ENCODE measurements around the gene SHD. TPM values are rescaled to one million over a fixed set of nuclear protein-coding genes. Genes with fewer than 3 reads are reported as not detected.

The SHD gene
- total and polyA plus RNA-seq, 11 donors: 0.52 TPM; not detected in 10

- ATAC-seq (no peak), DNase-seq (no peak)
- H3K9me3 ChIP-seq: no peaks in the 10 kb centered on the region
- H3K36me3 ChIP-seq: no peaks in the 10 kb centered on the region
- 8 to 22% (median 17%) methylated on average over 15 to 33 of the region's 33 CpGs for WGBS, 4 donors
- H3K4me3 ChIP-seq: peak overlapping the region in 9 of 12 donors; percentile 45 to 62 (median 53)
- peaks cover 0 to 5% (median 0%) of the 10 kb centered on the region in 9 donors for H3K27me3 ChIP-seq
- H3K27ac ChIP-seq: no peak overlapping the region
- intact Hi-C loops (cut with DNase I): loop anchor here in 2 of 10 donors (5.0 to 10.0 kb wide), 2 partner anchors 62 to 75 kb away; partner anchors contain the start of genes CHAF1A (in 1 of the 2) and SH3GL1 (in 1 of the 2)
- peaks cover 0 to 24% (median 16%) of the 10 kb centered on the region in 12 donors for H3K4me1 ChIP-seq
- TF ChIP-seq CTCF (IDR thresholded peaks at IDR 0.05) (no peak), POLR2A (IDR thresholded peaks at IDR 0.05) (no peak)
These were observed 47.8 kb downstream of the SHD start for GRCh38 chr19:4326837-4327251.

- H3K36me3 ChIP-seq: no peaks in the 10 kb centered on the region
- no peak overlapping the region for H3K27ac ChIP-seq
- TF ChIP-seq CTCF (IDR thresholded peaks at IDR 0.05) (no peak), POLR2A (IDR thresholded peaks at IDR 0.05) (no peak)
- H3K4me3 ChIP-seq: peak overlapping the region in 11 of 12 donors; percentile 6 to 62 (median 53)
- intact Hi-C loops (cut with DNase I): loop anchor here in 2 of 10 donors (5.0 to 10.0 kb wide), 2 partner anchors 63 to 75 kb away; partner anchors contain the start of genes CHAF1A (in 1 of the 2) and SH3GL1 (in 1 of the 2)
- peak; percentile 48 to 86 (median 73) for DNase-seq
- H3K27me3 ChIP-seq: peaks cover 0 to 5% (median 0%) of the 10 kb centered on the region in 9 donors
- peaks cover 0 to 24% (median 16%) of the 10 kb centered on the region in 12 donors for H3K4me1 ChIP-seq
- ATAC-seq: peak; percentile 23 to 60 (median 47)
- no peaks in the 10 kb centered on the region for H3K9me3 ChIP-seq
- 1 to 8% (median 5%) methylated on average over 19 to 30 of the region's 30 CpGs for WGBS, 4 donors
These were observed 48.3 kb downstream of the SHD start for GRCh38 chr19:4327252-4327876.

GRCh38 chr19:4327877-4328242 is 48.8 kb downstream of the SHD start:
- Histone ChIP-seq H3K4me3 (peak overlapping the region in 11 of 12 donors; percentile 6 to 62 (median 53)), H3K27ac (peak overlapping the region in 1 of 12 donors; percentile 32), H3K9me3 (no peaks in the 10 kb centered on the region), H3K27me3 (peaks cover 0 to 5% (median 0%) of the 10 kb centered on the region in 9 donors), H3K4me1 (peaks cover 0 to 24% (median 16%) of the 10 kb centered on the region in 12 donors), H3K36me3 (no peaks in the 10 kb centered on the region)
- intact Hi-C loops (cut with DNase I): loop anchor here in 2 of 10 donors (5.0 to 10.0 kb wide), 2 partner anchors 63 to 74 kb away; partner anchors contain the start of genes CHAF1A (in 1 of the 2) and SH3GL1 (in 1 of the 2)
- ATAC-seq (peak in 1 of 4 donors; percentile 2), DNase-seq (peak in 1 of 5 donors; percentile 37)
- 4 to 12% (median 9%) methylated on average over 12 to 13 of the region's 13 CpGs for WGBS, 4 donors
- TF ChIP-seq CTCF (IDR thresholded peaks at IDR 0.05): no peak
